ENCODE measurements around the gene SYNE3. TPM values are rescaled to one million over a fixed set of nuclear protein-coding genes. Genes with fewer than 3 reads are reported as not detected.
"Not testable (repeated sequence)": the region's sequence is repeated elsewhere in the genome, so short reads cannot be mapped to it uniquely, and the experiment has no call there.

Gene SYNE3
- total RNA-seq, 4 donors from 2014 or later: 4.9 to 36.1 (median 15.2) TPM

DNA sequence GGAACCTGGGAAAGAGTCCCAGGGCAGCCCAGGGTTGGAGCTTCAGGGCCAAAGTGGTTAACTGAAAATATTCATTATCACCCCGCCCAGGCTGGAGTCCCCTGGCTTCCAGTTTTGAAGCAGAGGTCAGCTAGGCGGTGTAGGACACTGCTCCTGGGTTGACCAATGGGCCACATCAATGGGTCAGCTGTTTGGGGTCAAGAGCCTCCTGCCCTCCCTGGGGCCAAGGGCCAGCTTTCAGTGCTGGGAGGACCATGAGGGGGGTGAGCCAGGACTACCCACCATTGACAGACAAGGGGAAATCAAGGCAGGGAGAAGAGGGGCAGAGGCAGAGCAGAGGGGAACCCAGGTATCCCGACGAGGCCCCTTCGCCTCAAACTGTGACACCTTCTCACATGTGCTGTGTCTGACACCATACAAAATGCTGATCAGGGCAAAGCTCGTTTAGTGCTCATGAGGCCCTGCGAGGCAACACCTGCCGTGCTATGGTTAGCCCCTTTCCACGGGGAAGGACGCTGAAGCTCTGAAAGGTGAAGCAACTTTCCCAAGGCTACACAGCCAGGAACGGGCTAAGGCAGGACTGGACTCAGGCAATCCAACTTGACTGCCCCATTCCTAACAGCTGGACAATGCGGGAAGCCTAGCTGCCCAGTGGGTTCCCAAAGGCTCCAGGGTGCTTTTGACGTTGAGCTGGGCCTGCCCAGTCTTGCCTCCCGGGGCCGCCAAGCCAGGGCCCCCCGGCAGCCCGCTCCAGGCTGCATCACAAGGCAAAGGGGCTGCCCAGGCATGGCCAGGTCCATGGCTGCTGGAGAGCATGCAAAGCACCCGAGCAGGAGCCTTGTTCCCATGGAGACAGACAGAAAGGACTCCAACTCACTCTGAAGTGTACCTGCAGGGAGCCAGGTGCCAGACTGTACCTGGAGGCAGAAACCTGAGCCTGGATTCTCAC, 2.0 kb downstream of the SYNE3 start:
- H3K4me1 ChIP-seq: peaks cover 0 to 9% of the 10 kb centered on the region in 2 donors

DNA sequence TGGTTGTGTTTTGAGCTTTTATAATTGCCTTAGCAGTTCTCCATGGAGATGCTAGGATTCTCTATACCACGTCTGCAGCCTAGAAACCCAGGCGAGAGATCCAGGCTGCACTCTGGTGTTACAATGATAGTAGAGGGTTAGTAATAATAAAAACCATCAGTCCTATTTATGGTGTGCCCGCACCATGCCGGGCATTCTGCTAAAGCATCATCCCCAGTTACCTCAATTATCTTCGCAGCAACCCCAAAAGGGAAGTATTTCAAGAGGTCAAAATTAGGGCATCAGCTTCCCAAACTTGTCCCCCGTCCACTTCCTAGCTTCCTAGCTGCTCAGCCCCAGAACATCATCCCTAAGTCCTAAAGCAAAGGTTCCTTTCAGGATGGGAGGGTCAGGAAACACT, 3.2 kb downstream of the SYNE3 start:
- no peaks in the 10 kb centered on the region for H3K27me3 ChIP-seq
- no peak for TF ChIP-seq CTCF (IDR thresholded peaks at IDR 0.05)
- TF ChIP-seq POLR2A (IDR thresholded peaks at IDR 0.05): no peak
- H3K4me3 ChIP-seq: no peak overlapping the region
- H3K27ac ChIP-seq: peak overlapping the region in 1 of 2 donors; percentile 53
- peaks cover 2 to 9% of the 10 kb centered on the region in 2 donors for H3K4me1 ChIP-seq
- H3K36me3 ChIP-seq: no peaks in the 10 kb centered on the region
- no peaks in the 10 kb centered on the region for H3K9me3 ChIP-seq
- DNase-seq: no peak
- intact Hi-C loops (cut with DNase I; ENCODE audit: low total_unique reads): no loop called here

More for the DNA sequence above, 2.0 kb downstream of the SYNE3 start:
- H3K27me3 ChIP-seq: no peaks in the 10 kb centered on the region
- H3K27ac ChIP-seq: peak overlapping the region; percentile 89 to 91
- TF ChIP-seq POLR2A (IDR thresholded peaks at IDR 0.05) (no peak), CTCF (IDR thresholded peaks at IDR 0.05) (no peak)
- no peak for DNase-seq
- H3K9me3 ChIP-seq: no peaks in the 10 kb centered on the region
- intact Hi-C loops (cut with DNase I; ENCODE audit: low total_unique reads): no loop called here
- H3K36me3 ChIP-seq: no peaks in the 10 kb centered on the region
- no peak overlapping the region for H3K4me3 ChIP-seq

- Histone ChIP-seq H3K9me3 (no peaks in the 10 kb centered on the region), H3K27me3 (no peaks in the 10 kb centered on the region), H3K4me3 (no peak overlapping the region), H3K36me3 (no peaks in the 10 kb centered on the region), H3K27ac (peak overlapping the region; percentile 43 to 52), H3K4me1 (peaks cover 6 to 7% of the 10 kb centered on the region in 2 donors)
- no peak for DNase-seq
- intact Hi-C loops (cut with DNase I; ENCODE audit: low total_unique reads): no loop called here
- no peak for TF ChIP-seq POLR2A (IDR thresholded peaks at IDR 0.05)
- TF ChIP-seq CTCF (IDR thresholded peaks at IDR 0.05): no peak
Measured at GRCh38 chr14:95511687-95512086, 4.8 kb downstream of the SYNE3 start.

DNA sequence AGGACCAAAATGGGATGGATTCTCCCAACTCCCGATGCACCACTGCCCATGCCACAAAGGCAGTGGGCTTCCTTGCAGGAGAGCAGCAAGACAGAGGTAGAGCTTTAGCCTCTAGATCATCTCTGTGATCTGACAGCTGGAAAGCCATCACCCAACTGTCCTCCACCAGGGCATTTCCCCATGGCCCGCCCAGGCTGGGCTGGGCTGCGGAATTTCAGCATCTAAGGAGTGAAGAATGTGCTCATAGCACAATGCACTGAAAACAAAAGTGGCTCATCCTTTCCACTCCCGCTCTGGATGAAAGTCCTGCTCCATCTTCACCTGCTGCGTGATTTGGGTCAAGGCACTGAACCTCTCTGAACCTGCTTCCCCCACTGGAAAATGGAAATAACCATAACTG, 5.6 kb downstream of the SYNE3 start:
- intact Hi-C loops (cut with DNase I; ENCODE audit: low total_unique reads): no loop called here

DNA sequence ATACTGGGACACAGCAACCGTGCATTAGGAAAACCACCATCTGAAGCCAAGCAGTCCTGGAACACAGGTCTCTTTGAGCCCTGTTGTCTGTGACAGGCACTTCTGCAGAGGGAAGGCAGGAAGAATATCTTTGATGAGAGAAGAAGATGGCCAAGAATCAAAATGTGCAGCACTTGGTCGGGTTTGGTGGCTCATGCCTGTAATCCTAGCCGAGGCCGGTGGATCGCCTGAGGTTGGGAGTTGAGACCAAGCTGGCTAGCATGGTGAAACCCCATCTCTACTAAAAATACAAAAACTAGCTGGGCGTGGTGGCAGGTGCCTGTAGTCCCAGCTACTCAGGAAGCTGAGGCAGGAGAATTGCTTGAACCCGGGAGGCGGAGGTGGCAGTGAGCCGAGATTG, 6.1 kb downstream of the SYNE3 start:
- H3K9me3 ChIP-seq; H3K27ac ChIP-seq; H3K4me1 ChIP-seq; DNase-seq; H3K4me3 ChIP-seq; intact Hi-C loops (cut with DNase I; ENCODE audit: low total_unique reads); H3K36me3 ChIP-seq; H3K27me3 ChIP-seq: not testable (repeated sequence)

More for the DNA sequence above, 5.6 kb downstream of the SYNE3 start:
- Histone ChIP-seq H3K9me3 (no peaks in the 10 kb centered on the region), H3K4me1 (peaks cover 6 to 7% of the 10 kb centered on the region in 2 donors), H3K27me3 (no peaks in the 10 kb centered on the region), H3K36me3 (no peaks in the 10 kb centered on the region), H3K27ac (peak overlapping the region in 1 of 2 donors; percentile 52), H3K4me3 (no peak overlapping the region)
- no peak for DNase-seq
- TF ChIP-seq CTCF (IDR thresholded peaks at IDR 0.05) (no peak), POLR2A (IDR thresholded peaks at IDR 0.05) (no peak)
